Nucleus accumbens (tissue), 56 donors: ENCODE data around the gene USP5.
"Not testable (repeated sequence)": the region's sequence is repeated elsewhere in the genome, so short reads cannot be mapped to it uniquely, and the experiment has no call there.

Experiments
- DNase-seq, 56 donors: peaks; one replicate each; lab custom pipeline; 2025; lab: John Stamatoyannopoulos, UW

The USP5 gene

DNA sequence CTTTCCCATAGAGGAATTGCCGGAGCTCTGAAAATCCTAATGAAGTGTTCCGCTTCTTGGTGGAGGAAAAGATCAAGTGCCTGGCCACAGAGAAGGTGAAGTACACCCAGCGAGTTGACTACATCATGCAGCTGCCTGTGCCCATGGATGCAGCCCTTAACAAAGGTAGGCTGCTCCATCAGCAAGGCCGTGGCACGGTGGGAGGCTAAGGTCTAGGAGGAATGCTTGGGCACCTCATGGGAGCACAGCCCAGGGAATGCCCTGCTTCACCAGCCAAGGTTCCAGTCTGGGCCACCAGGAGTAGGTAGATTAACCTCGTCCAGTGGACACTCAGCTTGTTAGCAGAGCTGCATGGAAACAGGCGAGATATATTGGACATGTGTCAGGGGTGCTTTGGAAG, 9.0 kb downstream of the USP5 start:
- no peak for DNase-seq

DNA sequence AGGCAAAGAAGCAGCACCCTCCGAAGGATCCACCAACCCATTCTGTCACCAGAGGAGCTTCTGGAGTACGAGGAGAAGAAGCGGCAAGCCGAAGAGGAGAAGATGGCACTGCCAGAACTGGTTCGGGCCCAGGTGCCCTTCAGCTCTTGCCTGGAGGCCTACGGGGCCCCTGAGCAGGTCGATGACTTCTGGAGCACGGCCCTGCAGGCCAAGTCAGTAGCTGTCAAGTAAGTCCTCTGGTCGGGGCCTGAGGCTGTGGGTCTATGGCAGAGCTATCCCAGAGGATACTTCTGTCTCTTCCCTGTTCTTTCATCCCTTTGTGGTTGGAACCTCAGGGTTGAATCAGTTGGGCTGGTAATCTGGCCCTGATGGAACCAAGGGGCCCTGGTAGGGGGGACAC, 9.4 kb downstream of the USP5 start:
- no peak for DNase-seq

DNA sequence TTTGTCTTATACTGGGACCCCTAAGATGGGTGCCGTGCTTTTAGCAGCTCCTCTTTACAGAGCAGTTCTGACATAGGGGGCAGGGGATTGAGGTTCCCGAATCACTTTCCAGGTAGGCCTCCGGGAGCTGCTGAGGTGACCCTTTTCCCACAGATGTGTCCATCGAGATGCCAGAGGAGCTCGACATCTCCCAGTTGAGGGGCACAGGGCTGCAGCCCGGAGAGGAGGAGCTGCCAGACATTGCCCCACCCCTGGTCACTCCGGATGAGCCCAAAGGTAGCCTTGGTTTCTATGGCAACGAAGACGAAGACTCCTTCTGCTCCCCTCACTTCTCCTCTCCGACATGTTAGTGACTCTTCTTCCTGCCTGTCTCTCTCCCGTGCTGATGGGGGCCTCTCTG, 11.1 kb downstream of the USP5 start:
- DNase-seq: no peak

DNA sequence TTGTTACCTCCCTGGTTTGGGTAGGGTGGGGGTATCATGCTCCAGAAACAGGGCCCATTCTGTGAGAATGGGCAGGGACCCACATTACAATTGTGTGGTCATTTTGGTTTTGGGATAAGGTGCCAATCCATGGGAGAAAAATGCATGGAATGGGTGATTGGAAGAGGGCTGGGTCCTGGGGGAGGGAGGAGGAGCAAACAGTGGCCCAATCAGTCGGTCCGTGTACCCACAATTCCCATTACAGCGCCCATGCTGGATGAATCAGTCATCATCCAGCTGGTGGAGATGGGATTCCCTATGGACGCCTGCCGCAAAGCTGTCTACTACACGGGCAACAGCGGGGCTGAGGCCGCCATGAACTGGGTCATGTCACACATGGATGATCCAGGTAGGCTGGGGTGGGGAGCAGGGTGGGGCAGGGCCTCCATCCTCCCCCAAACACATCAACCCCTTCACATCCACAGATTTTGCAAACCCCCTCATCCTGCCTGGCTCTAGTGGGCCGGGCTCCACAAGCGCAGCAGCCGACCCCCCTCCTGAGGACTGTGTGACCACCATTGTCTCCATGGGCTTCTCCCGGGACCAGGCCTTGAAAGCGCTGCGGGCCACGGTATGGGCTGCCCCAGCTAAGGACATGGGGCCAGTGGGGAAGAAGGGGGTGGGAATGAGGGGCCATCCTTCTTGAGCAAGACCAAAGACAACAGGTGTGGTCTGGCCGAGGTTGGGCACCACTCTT, 11.8 kb downstream of the USP5 start:
- DNase-seq: no peak

DNA sequence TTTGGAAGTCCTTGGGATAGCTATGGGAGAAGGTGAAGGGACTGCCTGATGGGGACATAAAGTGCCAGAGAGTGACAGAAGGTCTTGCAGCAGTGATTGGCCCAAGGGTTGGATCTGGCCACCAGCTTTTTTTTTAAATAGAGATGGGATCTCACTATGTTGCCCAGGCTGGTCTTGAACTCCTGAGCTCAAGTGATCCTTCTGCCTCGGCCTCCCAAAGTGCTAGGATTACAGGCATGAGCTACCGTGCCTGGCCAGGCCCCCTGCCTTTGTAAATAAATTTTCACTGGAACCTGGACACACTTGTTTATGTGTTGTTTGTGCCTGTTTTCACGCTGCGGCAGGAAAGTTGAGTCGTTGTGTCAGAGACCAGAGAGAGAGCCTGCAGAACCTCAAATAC, 13.4 kb downstream of the USP5 start:
- DNase-seq: not testable (repeated sequence)

DNA sequence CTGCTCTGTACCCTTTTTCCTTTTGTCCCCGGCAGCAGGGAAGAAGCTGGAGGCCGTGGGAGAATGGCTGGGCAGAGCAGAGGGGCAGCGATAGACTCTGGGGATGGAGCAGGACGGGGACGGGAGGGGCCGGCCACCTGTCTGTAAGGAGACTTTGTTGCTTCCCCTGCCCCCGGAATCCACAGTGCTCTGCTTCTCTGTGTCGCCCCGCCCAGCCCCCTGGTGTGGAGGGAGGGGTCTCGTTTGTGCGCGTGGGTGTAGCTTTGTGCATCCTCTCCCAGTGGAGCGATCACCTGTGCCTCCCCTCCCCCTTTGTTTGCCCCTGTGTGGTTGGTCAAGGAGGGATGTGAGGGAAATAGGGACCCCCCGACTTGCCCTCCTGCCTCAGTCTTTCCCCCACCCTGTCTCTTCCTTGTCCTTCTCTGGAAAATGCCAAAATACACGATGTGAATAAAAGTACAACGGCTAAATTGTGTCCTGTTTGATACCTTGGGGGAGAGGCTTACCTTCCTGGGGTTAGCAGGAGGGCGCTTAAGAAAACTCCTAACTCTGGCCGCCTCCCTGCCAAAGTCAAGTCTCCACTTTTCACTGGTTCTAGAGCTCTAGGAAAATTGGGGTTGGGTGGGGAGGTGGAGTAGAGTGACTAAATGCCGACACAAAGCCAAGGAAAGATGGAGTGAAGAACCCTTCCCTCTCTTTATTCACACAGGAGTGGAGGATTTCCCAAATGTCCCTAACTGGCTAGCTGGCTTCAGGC, 14.4 kb downstream of the USP5 start:
- no peak for DNase-seq

DNA sequence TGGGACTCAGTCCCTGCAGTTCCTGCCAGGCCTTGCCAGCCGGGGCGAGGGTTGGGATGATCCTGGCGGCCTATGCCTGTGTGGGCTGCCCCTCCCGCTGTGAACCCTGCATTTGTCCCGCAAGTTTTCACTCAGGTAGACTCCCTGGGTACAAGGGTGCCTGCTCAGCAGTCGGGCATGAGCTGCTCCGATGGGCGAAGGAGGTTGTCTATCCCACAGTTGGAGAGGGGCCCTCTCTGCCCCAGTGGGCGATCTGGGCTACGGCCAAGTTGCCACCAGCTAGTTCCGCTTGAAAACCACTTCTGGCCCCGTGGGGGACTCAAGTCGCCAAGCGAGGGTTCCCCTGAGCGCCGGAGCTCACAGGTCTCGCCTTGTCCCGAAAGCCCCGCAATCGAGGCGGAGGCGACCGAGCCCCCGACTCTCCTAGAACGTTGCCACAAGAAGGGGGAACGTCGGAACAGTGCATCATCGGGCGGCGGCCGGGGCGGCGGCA, 15.0 kb downstream of the USP5 start:
- DNase-seq: peak in 16 of 56 donors; percentile 19 to 69 (median 52)

DNA sequence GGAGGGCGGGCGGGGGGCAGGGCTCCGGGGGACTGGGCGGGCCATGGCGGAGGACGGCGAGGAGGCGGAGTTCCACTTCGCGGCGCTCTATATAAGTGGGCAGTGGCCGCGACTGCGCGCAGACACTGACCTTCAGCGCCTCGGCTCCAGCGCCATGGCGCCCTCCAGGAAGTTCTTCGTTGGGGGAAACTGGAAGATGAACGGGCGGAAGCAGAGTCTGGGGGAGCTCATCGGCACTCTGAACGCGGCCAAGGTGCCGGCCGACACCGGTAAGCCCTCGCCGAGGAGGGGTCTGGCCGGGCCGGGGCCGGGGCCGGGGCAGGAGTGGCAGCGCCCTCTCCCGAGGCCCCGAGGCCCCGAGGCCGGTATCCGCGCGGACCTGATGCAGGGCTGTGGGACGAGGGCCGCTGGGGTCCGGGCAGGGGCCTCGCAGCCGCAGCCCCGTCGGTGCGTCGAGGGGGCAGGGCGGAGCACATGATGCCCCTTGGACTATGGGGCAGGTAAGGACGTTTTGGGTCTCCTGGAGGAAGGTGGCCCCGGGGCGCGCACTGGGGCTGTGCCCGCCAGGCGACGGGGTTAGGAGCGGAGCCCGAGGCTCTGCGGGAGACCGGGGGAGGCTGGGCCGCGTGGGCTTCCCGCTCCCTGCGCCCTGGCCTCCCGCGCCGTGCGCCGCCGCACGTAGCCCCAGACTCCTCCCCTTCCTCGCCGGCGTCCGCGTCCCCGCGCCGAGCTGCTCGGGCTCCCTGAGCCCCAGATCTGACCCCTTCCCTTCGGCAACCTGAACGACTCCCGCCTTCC, 15.7 kb downstream of the USP5 start, which contains the start of gene TPI1:
TPI1 (plus strand) TSS at position 119 of the 798 bp plus-strand sequence; CDS start at position 155, 36 bp downstream.
- peak in 53 of 56 donors; percentile 33 to 88 (median 78) for DNase-seq

DNA sequence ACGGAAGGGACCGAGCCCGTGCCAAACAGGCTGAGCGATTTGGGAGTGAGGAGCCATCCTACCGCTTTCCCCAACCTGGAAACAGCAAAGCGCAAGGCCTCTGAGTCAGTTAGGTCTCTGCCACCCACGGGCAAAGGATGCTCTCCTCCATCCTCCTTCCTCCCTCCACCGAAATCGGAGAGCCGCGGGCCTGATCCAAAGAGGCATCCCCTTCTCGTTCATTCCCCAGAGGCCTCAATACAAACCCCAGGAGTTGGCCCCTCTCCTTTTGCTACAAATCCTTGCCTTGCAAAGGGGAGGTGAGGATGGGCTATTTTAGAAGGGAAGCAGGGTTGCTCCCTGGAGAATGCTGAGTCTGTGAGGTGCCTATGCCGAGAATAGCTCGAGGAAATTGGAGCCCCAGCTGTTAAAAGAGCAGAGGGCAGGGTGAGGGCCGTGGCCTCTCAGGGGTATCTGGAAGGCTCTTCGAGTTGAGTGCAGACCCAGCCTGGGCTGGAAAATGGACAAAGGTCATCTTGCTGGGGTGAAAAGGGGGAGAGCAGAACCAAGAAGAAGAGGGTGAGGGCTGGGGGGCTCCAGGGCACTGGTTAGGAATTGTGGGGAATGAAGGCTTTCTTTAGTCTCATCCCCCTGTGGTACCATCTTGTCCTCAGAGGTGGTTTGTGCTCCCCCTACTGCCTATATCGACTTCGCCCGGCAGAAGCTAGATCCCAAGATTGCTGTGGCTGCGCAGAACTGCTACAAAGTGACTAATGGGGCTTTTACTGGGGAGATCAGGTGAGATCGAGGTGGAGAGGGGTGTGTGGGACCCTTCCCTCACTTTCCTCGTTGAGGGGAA, 16.5 kb downstream of the USP5 start:
- peak in 15 of 56 donors; percentile 3 to 69 (median 35) for DNase-seq

DNA sequence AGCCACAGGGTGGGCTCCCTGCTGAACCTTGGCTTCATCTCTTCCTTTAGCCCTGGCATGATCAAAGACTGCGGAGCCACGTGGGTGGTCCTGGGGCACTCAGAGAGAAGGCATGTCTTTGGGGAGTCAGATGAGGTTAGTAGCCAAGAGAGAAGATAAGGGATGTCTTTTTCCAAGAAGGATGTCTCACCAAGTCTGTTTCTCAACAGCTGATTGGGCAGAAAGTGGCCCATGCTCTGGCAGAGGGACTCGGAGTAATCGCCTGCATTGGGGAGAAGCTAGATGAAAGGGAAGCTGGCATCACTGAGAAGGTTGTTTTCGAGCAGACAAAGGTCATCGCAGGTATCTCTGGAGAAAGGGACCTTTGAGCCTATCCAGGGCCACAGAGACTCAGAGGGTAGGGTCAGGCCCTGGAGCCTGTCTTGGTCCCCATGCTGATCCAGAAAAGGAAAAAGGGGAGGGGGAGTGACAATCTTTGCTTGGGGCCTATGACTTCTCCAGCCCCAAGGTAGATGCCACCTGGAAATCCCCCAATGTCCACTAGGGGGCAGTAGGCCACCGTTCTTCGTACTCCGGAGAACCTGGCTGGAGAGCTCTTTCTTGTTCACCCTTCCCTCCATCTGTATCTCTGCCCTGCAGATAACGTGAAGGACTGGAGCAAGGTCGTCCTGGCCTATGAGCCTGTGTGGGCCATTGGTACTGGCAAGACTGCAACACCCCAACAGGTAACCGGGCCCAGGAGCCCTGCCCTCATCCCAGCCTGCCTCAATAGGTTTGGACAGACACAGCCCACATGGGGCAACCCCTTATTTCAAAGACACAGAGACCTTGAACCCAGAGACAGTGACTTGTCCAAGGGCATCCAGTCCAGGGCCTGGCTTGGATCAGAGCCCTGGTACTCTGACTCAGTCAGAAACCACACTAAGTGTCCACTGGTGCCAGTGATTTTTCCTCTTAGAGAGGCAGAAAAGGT, 17.4 kb downstream of the USP5 start:
- peak in 51 of 56 donors; percentile 5 to 89 (median 51) for DNase-seq

DNA sequence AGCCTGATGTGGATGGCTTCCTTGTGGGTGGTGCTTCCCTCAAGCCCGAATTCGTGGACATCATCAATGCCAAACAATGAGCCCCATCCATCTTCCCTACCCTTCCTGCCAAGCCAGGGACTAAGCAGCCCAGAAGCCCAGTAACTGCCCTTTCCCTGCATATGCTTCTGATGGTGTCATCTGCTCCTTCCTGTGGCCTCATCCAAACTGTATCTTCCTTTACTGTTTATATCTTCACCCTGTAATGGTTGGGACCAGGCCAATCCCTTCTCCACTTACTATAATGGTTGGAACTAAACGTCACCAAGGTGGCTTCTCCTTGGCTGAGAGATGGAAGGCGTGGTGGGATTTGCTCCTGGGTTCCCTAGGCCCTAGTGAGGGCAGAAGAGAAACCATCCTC, 18.4 kb downstream of the USP5 start:
- DNase-seq: not testable (repeated sequence)

DNA sequence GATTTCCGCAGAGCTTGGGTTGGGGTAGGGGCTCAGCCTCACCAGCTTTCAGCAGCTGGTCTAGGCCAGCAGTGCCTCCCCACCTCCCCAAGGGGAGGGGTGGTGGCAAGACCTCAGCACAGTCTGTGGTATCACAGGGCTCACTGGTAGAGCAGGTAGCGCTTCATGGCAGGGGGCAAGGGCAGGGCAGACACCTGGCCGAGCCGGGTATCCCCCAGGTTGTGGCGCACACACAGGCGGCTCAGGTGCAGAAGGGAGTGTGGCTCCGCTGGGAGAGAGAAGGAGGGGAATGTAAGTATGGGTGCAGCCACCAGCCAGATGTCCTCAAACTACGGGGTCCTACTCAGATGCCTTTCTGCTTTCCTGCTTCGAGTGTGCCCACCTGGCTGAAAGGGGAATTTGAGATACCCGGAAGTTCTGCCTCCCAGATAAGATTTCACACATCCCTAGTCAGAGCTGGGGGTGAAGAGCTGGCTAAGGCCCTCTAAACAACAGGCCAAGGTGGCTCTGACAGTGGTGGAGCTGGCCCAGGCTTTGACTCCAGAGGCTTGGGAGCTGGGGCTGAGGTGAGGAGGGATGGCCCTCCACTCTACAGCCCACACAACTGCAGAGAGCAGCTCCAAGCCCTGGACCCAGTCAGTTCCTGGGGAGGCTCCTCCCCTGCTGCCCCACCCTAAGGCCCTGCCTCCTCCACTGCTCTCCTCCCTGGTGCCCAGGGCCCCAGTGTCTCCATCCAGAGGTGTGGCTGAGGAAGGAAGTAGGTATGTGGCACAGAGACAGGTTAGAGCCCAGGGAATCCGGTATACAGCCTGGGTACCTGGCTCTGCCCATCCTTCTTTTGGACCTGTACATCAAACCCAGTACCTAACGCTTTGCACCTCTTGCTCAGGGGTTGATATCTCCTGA, 19.4 kb downstream of the USP5 start:
- DNase-seq: no peak

DNA sequence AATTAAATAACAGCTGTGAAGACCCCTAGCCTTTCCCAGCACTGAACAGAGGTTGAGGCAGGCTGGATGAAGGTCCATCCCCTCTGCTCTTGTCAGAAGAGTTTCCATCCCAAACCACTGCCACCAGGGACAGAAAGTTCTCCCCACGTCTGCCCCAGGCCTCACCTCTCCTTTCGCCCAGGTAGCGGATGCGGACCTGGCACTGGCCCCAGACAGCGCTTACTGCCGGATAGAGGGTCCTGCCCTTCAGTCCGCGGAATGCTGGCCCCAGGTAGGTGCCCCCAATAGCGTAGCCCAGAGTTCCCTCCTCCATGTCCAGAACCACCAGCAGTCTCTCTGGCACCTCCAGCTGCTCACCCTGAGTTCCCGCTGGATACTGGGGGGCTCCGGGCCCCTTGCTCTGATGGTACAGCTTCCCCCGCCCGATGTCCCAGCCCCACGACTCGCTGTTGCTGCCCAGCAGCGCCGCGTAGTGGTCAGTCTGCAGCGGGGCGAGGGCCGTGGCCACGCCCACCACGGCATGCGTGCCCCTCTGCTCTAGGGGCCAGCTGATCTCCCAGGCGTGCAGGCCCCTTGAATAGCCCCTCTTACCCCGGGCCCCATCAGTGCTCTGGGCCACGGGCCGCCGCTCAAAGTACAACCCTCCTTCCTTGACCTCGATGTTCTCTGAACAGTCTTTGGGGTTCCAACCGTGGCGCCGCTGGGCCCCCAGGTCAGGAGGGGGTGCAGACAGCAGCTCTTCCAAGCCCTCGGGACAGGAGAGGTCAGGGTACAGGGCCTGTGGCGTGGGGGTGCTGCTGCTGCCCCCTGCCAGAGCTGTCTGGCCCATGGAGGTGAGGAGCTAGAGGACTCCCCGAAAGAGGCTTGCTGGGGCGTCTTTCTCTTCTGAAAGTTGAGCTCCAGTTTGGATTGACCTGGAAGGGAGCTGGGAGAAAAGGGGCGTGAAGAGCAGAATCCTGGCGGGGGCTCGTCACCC, 20.4 kb downstream of the USP5 start:
- peak in 54 of 56 donors; percentile 17 to 90 (median 64) for DNase-seq

DNA sequence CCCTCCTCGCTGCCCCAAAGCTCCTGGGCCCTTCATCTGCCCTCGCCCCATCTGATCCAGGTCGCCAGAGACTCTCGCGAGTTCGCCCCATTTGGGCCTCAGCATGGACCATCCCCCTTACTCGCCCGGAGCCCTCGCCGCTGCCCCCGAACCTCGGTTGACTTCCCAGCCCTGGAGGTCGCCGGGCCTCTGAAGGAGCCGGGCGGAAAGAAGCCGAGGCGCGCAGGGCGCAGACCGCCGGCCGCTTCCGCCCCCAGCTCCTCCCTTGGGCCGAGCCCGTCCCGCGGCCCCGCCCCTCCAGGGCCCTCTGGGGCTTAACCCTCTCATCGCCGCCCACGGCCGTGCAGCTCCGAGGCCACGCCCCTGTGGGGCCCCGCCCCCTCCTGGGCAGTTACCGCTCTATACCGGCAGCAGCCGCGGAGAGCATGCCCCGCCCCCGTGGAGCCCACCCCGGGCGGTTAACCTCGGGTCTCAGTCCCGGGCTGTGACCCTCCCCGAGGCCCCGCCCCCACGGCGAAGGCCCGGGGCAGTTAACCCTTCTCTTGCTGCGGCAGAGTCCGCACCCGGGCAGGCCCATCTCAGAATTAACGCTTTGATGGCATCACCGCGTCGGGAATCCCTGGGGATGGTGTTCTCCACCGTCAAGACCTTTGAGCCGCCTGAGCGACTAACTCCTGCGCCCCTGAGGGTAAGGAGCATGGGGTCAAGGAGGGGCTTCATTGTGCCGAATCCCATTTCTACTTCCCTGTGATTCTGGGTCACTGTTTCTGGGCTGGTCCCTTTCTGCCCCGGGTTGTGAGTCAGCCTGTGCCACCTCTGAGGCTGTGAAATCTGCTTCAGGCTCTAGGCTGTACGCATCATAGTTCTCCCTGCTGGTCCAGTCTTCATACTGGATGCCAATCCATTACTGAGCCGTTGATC, 21.4 kb downstream of the USP5 start, which contains the start of gene SPSB2:
SPSB2 (minus strand) TSS at position 210 of the 921 bp plus-strand sequence. CDS start 402 bp downstream, outside the sequence.
- DNase-seq: peak; percentile 55 to 96 (median 88)

DNA sequence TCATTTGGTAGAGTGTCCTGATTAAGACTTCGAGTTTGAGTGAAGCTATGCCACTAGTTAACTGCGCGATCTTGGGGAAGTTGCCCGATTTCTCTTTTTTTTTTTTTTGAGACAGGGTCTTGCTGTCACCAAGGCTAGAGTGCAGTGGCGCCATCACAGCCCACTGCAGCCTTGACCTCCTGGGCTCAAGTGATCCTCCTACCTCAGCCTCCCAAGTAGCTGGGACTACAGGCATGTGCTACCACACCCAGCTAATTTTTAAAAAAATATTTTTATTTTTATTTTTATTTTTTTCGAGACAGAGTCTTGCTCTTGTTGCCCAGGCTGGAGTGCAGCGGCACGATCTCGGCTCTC, 22.0 kb downstream of the USP5 start:
- DNase-seq: not testable (repeated sequence)
